ENCODE data around the gene TMEM18.

GRCh38 chr2:677056-677958 is at the start of gene TMEM18:
- TF ChIP-seq POLR2A (IDR thresholded peaks at IDR 0.05; ENCODE audit: low read length): peak; percentile 98
- no peak for TF ChIP-seq GATA1 (IDR thresholded peaks at IDR 0.05; ENCODE audit: low read depth, low read length)
